ENCODE results near the gene ADGRL3.

ADGRL3 gene

GRCh38 chr4:61395754-61396153, 195.6 kb downstream of the ADGRL3 start:
- no peak overlapping the region for H3K27ac ChIP-seq (ENCODE audit: low read length)
- H3K4me3 ChIP-seq (ENCODE audit: low read length) = no peak overlapping the region
- no peaks in the 10 kb centered on the region for H3K36me3 ChIP-seq (replicated peaks; ENCODE audit: low read depth, low read length)
- TF ChIP-seq EZH2phosphoT487 (IDR thresholded peaks at IDR 0.05; ENCODE audit: low read depth) (no peak), CTCF (IDR thresholded peaks at IDR 0.05; ENCODE audit: low read depth, low read length) (no peak)
- no peak overlapping the region for H3K4me2 ChIP-seq (ENCODE audit: low read length)
- H3K9me3 ChIP-seq (ENCODE audit: insufficient read depth, low read length) = no peaks in the 10 kb centered on the region
- no peaks in the 10 kb centered on the region for H3K79me2 ChIP-seq (ENCODE audit: low read length)
- no peaks in the 10 kb centered on the region for H3K4me1 ChIP-seq (ENCODE audit: low read length)
- H3K27me3 ChIP-seq (ENCODE audit: low read depth, low read length) = no peaks in the 10 kb centered on the region
- H3K9ac ChIP-seq (ENCODE audit: low read length) = no peak overlapping the region
- H2AFZ ChIP-seq (ENCODE audit: low read depth, low read length) = no peak overlapping the region
- no peaks in the 10 kb centered on the region for H4K20me1 ChIP-seq (ENCODE audit: insufficient read depth, low read length)

GRCh38 chr4:61397174-61397573, 197.0 kb downstream of the ADGRL3 start:
- H2AFZ ChIP-seq (ENCODE audit: low read depth, low read length) = no peak overlapping the region
- no peaks in the 10 kb centered on the region for H3K79me2 ChIP-seq (ENCODE audit: low read length)
- no peaks in the 10 kb centered on the region for H3K36me3 ChIP-seq (replicated peaks; ENCODE audit: low read depth, low read length)
- no peak overlapping the region for H3K4me2 ChIP-seq (ENCODE audit: low read length)
- H4K20me1 ChIP-seq (ENCODE audit: insufficient read depth, low read length) = no peaks in the 10 kb centered on the region
- H3K9me3 ChIP-seq (ENCODE audit: insufficient read depth, low read length) = no peaks in the 10 kb centered on the region
- no peak overlapping the region for H3K27ac ChIP-seq (ENCODE audit: low read length)
- no peak overlapping the region for H3K9ac ChIP-seq (ENCODE audit: low read length)
- H3K27me3 ChIP-seq (ENCODE audit: low read depth, low read length) = no peaks in the 10 kb centered on the region
- no peak for TF ChIP-seq CTCF (IDR thresholded peaks at IDR 0.05; ENCODE audit: low read depth, low read length)
- TF ChIP-seq EZH2phosphoT487 (IDR thresholded peaks at IDR 0.05; ENCODE audit: low read depth) = no peak
- H3K4me3 ChIP-seq (ENCODE audit: low read length) = no peak overlapping the region
- no peaks in the 10 kb centered on the region for H3K4me1 ChIP-seq (ENCODE audit: low read length)

GRCh38 chr4:61400439-61401038, 200.4 kb downstream of the ADGRL3 start:
- Histone ChIP-seq H3K36me3 (replicated peaks; ENCODE audit: low read depth, low read length) (no peaks in the 10 kb centered on the region), H3K4me1 (ENCODE audit: low read length) (no peaks in the 10 kb centered on the region), H3K9ac (ENCODE audit: low read length) (no peak overlapping the region), H3K27ac (ENCODE audit: low read length) (no peak overlapping the region), H3K27me3 (ENCODE audit: low read depth, low read length) (no peaks in the 10 kb centered on the region), H3K79me2 (ENCODE audit: low read length) (no peaks in the 10 kb centered on the region), H3K9me3 (ENCODE audit: insufficient read depth, low read length) (no peaks in the 10 kb centered on the region), H2AFZ (ENCODE audit: low read depth, low read length) (no peak overlapping the region), H4K20me1 (ENCODE audit: insufficient read depth, low read length) (no peaks in the 10 kb centered on the region), H3K4me2 (ENCODE audit: low read length) (no peak overlapping the region), H3K4me3 (ENCODE audit: low read length) (no peak overlapping the region)
- TF ChIP-seq CTCF (IDR thresholded peaks at IDR 0.05; ENCODE audit: low read depth, low read length) = no peak
- no peak for TF ChIP-seq EZH2phosphoT487 (IDR thresholded peaks at IDR 0.05; ENCODE audit: low read depth)

GRCh38 chr4:61401771-61402170, 201.6 kb downstream of the ADGRL3 start:
- Histone ChIP-seq H4K20me1 (ENCODE audit: insufficient read depth, low read length) (no peaks in the 10 kb centered on the region), H3K27me3 (ENCODE audit: low read depth, low read length) (no peaks in the 10 kb centered on the region), H3K4me2 (ENCODE audit: low read length) (no peak overlapping the region), H3K4me1 (ENCODE audit: low read length) (no peaks in the 10 kb centered on the region), H3K79me2 (ENCODE audit: low read length) (no peaks in the 10 kb centered on the region), H2AFZ (ENCODE audit: low read depth, low read length) (no peak overlapping the region), H3K27ac (ENCODE audit: low read length) (no peak overlapping the region), H3K36me3 (replicated peaks; ENCODE audit: low read depth, low read length) (no peaks in the 10 kb centered on the region), H3K9ac (ENCODE audit: low read length) (no peak overlapping the region), H3K4me3 (ENCODE audit: low read length) (no peak overlapping the region), H3K9me3 (ENCODE audit: insufficient read depth, low read length) (no peaks in the 10 kb centered on the region)
- TF ChIP-seq CTCF (IDR thresholded peaks at IDR 0.05; ENCODE audit: low read depth, low read length) (no peak), EZH2phosphoT487 (IDR thresholded peaks at IDR 0.05; ENCODE audit: low read depth) (no peak)

All from OCI-LY3 (cell line).